ENCODE measurements around the gene APH1B.

The APH1B gene

GRCh38 chr15:63323798-63324563 is 46.6 kb downstream of the APH1B start:
- no peak overlapping the region for H3K4me3 ChIP-seq (ENCODE audit: low read depth in 1 of 2, low read length in 2 of 2)
- no peak overlapping the region for H3K9ac ChIP-seq (ENCODE audit: low read depth in 1 of 2, low read length in 2 of 2)
- H3K36me3 ChIP-seq (ENCODE audit: control insufficient read depth in 1 of 2, insufficient read depth in 2 of 2, low read length in 2 of 2): no peaks in the 10 kb centered on the region
- H3K27me3 ChIP-seq (ENCODE audit: control insufficient read depth in 1 of 2, insufficient read depth in 2 of 2, low read length in 2 of 2): no peaks in the 10 kb centered on the region
- H3K27ac ChIP-seq (ENCODE audit: low read depth, low read length): no peak overlapping the region
- H3K4me1 ChIP-seq (ENCODE audit: control insufficient read depth in 1 of 2, insufficient read depth in 2 of 2, low read length in 2 of 2): no peaks in the 10 kb centered on the region
- H3K9me3 ChIP-seq (ENCODE audit: control insufficient read depth in 1 of 2, low read length in 2 of 2): no peaks in the 10 kb centered on the region

- Histone ChIP-seq H3K36me3 (ENCODE audit: control insufficient read depth in 1 of 2, insufficient read depth in 2 of 2, low read length in 2 of 2) (no peaks in the 10 kb centered on the region), H3K27me3 (ENCODE audit: control insufficient read depth in 1 of 2, insufficient read depth in 2 of 2, low read length in 2 of 2) (no peaks in the 10 kb centered on the region), H3K4me1 (ENCODE audit: control insufficient read depth in 1 of 2, insufficient read depth in 2 of 2, low read length in 2 of 2) (no peaks in the 10 kb centered on the region), H3K27ac (ENCODE audit: low read depth, low read length) (no peak overlapping the region), H3K9me3 (ENCODE audit: control insufficient read depth in 1 of 2, low read length in 2 of 2) (no peaks in the 10 kb centered on the region), H3K9ac (ENCODE audit: low read depth in 1 of 2, low read length in 2 of 2) (no peak overlapping the region), H3K4me3 (ENCODE audit: low read depth in 1 of 2, low read length in 2 of 2) (no peak overlapping the region)
These were observed 47.4 kb downstream of the APH1B start for GRCh38 chr15:63324770-63325169.

GRCh38 chr15:63327648-63328421 is 50.4 kb downstream of the APH1B start:
- Histone ChIP-seq H3K27ac (ENCODE audit: low read depth, low read length) (no peak overlapping the region), H3K9me3 (ENCODE audit: control insufficient read depth in 1 of 2, low read length in 2 of 2) (no peaks in the 10 kb centered on the region), H3K27me3 (ENCODE audit: control insufficient read depth in 1 of 2, insufficient read depth in 2 of 2, low read length in 2 of 2) (no peaks in the 10 kb centered on the region), H3K4me1 (ENCODE audit: control insufficient read depth in 1 of 2, insufficient read depth in 2 of 2, low read length in 2 of 2) (no peaks in the 10 kb centered on the region), H3K36me3 (ENCODE audit: control insufficient read depth in 1 of 2, insufficient read depth in 2 of 2, low read length in 2 of 2) (no peaks in the 10 kb centered on the region), H3K9ac (ENCODE audit: low read depth in 1 of 2, low read length in 2 of 2) (no peak overlapping the region), H3K4me3 (ENCODE audit: low read depth in 1 of 2, low read length in 2 of 2) (no peak overlapping the region)

GRCh38 chr15:63329567-63330350 is 52.4 kb downstream of the APH1B start:
- Histone ChIP-seq H3K4me1 (ENCODE audit: control insufficient read depth in 1 of 2, insufficient read depth in 2 of 2, low read length in 2 of 2) (no peaks in the 10 kb centered on the region), H3K9me3 (ENCODE audit: control insufficient read depth in 1 of 2, low read length in 2 of 2) (no peaks in the 10 kb centered on the region), H3K4me3 (ENCODE audit: low read depth in 1 of 2, low read length in 2 of 2) (no peak overlapping the region), H3K27ac (ENCODE audit: low read depth, low read length) (no peak overlapping the region), H3K27me3 (ENCODE audit: control insufficient read depth in 1 of 2, insufficient read depth in 2 of 2, low read length in 2 of 2) (no peaks in the 10 kb centered on the region), H3K9ac (ENCODE audit: low read depth in 1 of 2, low read length in 2 of 2) (no peak overlapping the region), H3K36me3 (ENCODE audit: control insufficient read depth in 1 of 2, insufficient read depth in 2 of 2, low read length in 2 of 2) (no peaks in the 10 kb centered on the region)

- Histone ChIP-seq H3K27me3 (ENCODE audit: control insufficient read depth in 1 of 2, insufficient read depth in 2 of 2, low read length in 2 of 2) (no peaks in the 10 kb centered on the region), H3K9me3 (ENCODE audit: control insufficient read depth in 1 of 2, low read length in 2 of 2) (no peaks in the 10 kb centered on the region), H3K27ac (ENCODE audit: low read depth, low read length) (no peak overlapping the region), H3K4me1 (ENCODE audit: control insufficient read depth in 1 of 2, insufficient read depth in 2 of 2, low read length in 2 of 2) (no peaks in the 10 kb centered on the region), H3K9ac (ENCODE audit: low read depth in 1 of 2, low read length in 2 of 2) (no peak overlapping the region), H3K36me3 (ENCODE audit: control insufficient read depth in 1 of 2, insufficient read depth in 2 of 2, low read length in 2 of 2) (no peaks in the 10 kb centered on the region), H3K4me3 (ENCODE audit: low read depth in 1 of 2, low read length in 2 of 2) (no peak overlapping the region)
These were observed 53.5 kb downstream of the APH1B start for GRCh38 chr15:63330926-63331325.

- H3K36me3 ChIP-seq (ENCODE audit: control insufficient read depth in 1 of 2, insufficient read depth in 2 of 2, low read length in 2 of 2): no peaks in the 10 kb centered on the region
- no peaks in the 10 kb centered on the region for H3K27me3 ChIP-seq (ENCODE audit: control insufficient read depth in 1 of 2, insufficient read depth in 2 of 2, low read length in 2 of 2)
- no peak overlapping the region for H3K27ac ChIP-seq (ENCODE audit: low read depth, low read length)
- no peaks in the 10 kb centered on the region for H3K9me3 ChIP-seq (ENCODE audit: control insufficient read depth in 1 of 2, low read length in 2 of 2)
- no peak overlapping the region for H3K4me3 ChIP-seq (ENCODE audit: low read depth in 1 of 2, low read length in 2 of 2)
- H3K9ac ChIP-seq (ENCODE audit: low read depth in 1 of 2, low read length in 2 of 2): no peak overlapping the region
- no peaks in the 10 kb centered on the region for H3K4me1 ChIP-seq (ENCODE audit: control insufficient read depth in 1 of 2, insufficient read depth in 2 of 2, low read length in 2 of 2)
These were observed 54.1 kb downstream of the APH1B start for GRCh38 chr15:63331456-63331855.

GRCh38 chr15:63332367-63333124 is 55.1 kb downstream of the APH1B start:
- Histone ChIP-seq H3K27ac (ENCODE audit: low read depth, low read length) (no peak overlapping the region), H3K4me3 (ENCODE audit: low read depth in 1 of 2, low read length in 2 of 2) (no peak overlapping the region), H3K4me1 (ENCODE audit: control insufficient read depth in 1 of 2, insufficient read depth in 2 of 2, low read length in 2 of 2) (no peaks in the 10 kb centered on the region), H3K36me3 (ENCODE audit: control insufficient read depth in 1 of 2, insufficient read depth in 2 of 2, low read length in 2 of 2) (no peaks in the 10 kb centered on the region), H3K9ac (ENCODE audit: low read depth in 1 of 2, low read length in 2 of 2) (no peak overlapping the region), H3K9me3 (ENCODE audit: control insufficient read depth in 1 of 2, low read length in 2 of 2) (no peaks in the 10 kb centered on the region), H3K27me3 (ENCODE audit: control insufficient read depth in 1 of 2, insufficient read depth in 2 of 2, low read length in 2 of 2) (no peaks in the 10 kb centered on the region)

GRCh38 chr15:63334821-63335220 is 57.4 kb downstream of the APH1B start:
- Histone ChIP-seq H3K36me3 (ENCODE audit: control insufficient read depth in 1 of 2, insufficient read depth in 2 of 2, low read length in 2 of 2) (no peaks in the 10 kb centered on the region), H3K27me3 (ENCODE audit: control insufficient read depth in 1 of 2, insufficient read depth in 2 of 2, low read length in 2 of 2) (no peaks in the 10 kb centered on the region), H3K4me1 (ENCODE audit: control insufficient read depth in 1 of 2, insufficient read depth in 2 of 2, low read length in 2 of 2) (no peaks in the 10 kb centered on the region), H3K9me3 (ENCODE audit: control insufficient read depth in 1 of 2, low read length in 2 of 2) (no peaks in the 10 kb centered on the region), H3K27ac (ENCODE audit: low read depth, low read length) (no peak overlapping the region), H3K9ac (ENCODE audit: low read depth in 1 of 2, low read length in 2 of 2) (no peak overlapping the region), H3K4me3 (ENCODE audit: low read depth in 1 of 2, low read length in 2 of 2) (no peak overlapping the region)

GRCh38 chr15:63335543-63336240 is 58.3 kb downstream of the APH1B start:
- H3K9me3 ChIP-seq (ENCODE audit: control insufficient read depth in 1 of 2, low read length in 2 of 2): no peaks in the 10 kb centered on the region
- H3K36me3 ChIP-seq (ENCODE audit: control insufficient read depth in 1 of 2, insufficient read depth in 2 of 2, low read length in 2 of 2): no peaks in the 10 kb centered on the region
- no peaks in the 10 kb centered on the region for H3K4me1 ChIP-seq (ENCODE audit: control insufficient read depth in 1 of 2, insufficient read depth in 2 of 2, low read length in 2 of 2)
- no peak overlapping the region for H3K27ac ChIP-seq (ENCODE audit: low read depth, low read length)
- no peak overlapping the region for H3K4me3 ChIP-seq (ENCODE audit: low read depth in 1 of 2, low read length in 2 of 2)
- H3K27me3 ChIP-seq (ENCODE audit: control insufficient read depth in 1 of 2, insufficient read depth in 2 of 2, low read length in 2 of 2): no peaks in the 10 kb centered on the region
- no peak overlapping the region for H3K9ac ChIP-seq (ENCODE audit: low read depth in 1 of 2, low read length in 2 of 2)
